GM13976 (cell line): ENCODE data around the gene ARSG.

Experiments
- DNase-seq: peaks from one replicate; pipeline ENCODE4 v3.0.0; 2012; ENCODE audit warnings: low spot score
- CTCF ChIP-seq: IDR thresholded peaks from 2 replicates; pipeline ENCODE4 v1.5.1; 2012; ENCODE audit warnings: borderline replicate concordance, mild to moderate bottlenecking; ENCODE audit not compliant: insufficient read depth; ENCODE audit errors: extremely low read depth, missing control alignments, control extremely low read depth
- in situ Hi-C: fragments of 300-500 bp; cut with MboI; formaldehyde crosslinking; loops from one replicate; pipeline ENCODE4 v1.12.0; 2022; ENCODE audit warnings: low sequenced_read_pairs, mixed read lengths, inconsistent platforms; ENCODE audit not compliant: unreplicated experiment

Gene ARSG

GRCh38 chr17:68356520-68356919, 65.2 kb downstream of the ARSG start:
- TF ChIP-seq CTCF, result no peak
- peak; percentile 58 for DNase-seq
- in situ Hi-C loops, result no loop called here

GRCh38 chr17:68356949-68357455, 65.7 kb downstream of the ARSG start:
- TF ChIP-seq CTCF, result no peak
- in situ Hi-C loops, result no loop called here
- DNase-seq, result no peak

- no peak for DNase-seq
- in situ Hi-C loops, result no loop called here
- no peak for TF ChIP-seq CTCF
Observed at GRCh38 chr17:68357886-68358285, 66.6 kb downstream of the ARSG start.

GRCh38 chr17:68359791-68360535, 68.7 kb downstream of the ARSG start:
- no peak for DNase-seq

GRCh38 chr17:68365469-68365868, 74.2 kb downstream of the ARSG start:
- in situ Hi-C loops, result no loop called here
- no peak for DNase-seq
- no peak for TF ChIP-seq CTCF

More at GRCh38 chr17:68359791-68360535, 68.7 kb downstream of the ARSG start:
- in situ Hi-C loops, result no loop called here
- TF ChIP-seq CTCF, result no peak

GRCh38 chr17:68368387-68368786, 77.1 kb downstream of the ARSG start:
- no peak for TF ChIP-seq CTCF
- no peak for DNase-seq
- in situ Hi-C loops, result no loop called here
